Activated gamma-delta T cell treated with Interleukin-2 at 50 U/mL for 16 hours (primary cell): ENCODE measurements around the gene CD40.
"Not testable (repeated sequence)": the region's sequence is repeated elsewhere in the genome, so short reads cannot be mapped to it uniquely, and the experiment has no call there.

Source experiments
- DNase-seq: peaks from one replicate; pipeline ENCODE4 v3.0.0-alpha.2; 2020

CD40 gene

DNA sequence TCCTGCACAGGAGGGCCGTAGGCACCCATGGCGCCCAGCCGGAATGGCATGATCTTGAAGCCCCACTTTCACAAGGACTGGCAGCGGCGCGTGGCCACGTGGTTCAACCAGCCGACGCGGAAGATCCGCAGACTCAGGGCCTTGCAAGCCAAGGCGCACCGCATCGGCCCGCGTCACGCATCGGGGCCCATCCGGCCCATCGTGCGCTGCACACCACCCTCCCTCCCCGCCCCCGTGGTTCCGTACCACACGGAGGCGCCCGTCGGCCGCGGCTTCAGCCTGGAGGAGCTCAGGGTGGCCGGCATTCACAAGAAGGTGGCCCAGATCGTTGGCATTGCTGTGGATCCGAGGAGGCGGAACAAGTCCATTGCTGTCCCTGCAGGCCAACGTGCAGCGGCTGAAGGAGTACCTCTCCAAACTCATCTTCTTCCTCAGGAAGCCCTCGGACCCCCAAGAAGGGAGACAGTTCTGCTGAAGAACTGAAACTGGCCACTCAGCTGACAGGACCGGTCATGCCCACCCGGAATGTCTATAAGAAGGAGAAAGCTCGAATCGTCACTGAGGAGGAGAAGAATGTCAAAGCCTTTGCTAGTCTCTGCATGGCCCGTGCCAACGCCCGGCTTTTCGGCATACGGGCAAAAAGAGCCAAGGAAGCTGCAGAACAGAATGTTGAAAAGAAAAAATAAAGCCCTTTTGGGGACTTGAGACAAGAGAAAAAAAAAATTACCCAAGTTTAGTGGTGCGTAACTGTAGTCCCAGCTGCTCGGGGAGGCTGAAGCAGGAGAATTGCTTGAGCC is 18.4 kb upstream of the CD40 start:
- DNase-seq, result no peak

DNA sequence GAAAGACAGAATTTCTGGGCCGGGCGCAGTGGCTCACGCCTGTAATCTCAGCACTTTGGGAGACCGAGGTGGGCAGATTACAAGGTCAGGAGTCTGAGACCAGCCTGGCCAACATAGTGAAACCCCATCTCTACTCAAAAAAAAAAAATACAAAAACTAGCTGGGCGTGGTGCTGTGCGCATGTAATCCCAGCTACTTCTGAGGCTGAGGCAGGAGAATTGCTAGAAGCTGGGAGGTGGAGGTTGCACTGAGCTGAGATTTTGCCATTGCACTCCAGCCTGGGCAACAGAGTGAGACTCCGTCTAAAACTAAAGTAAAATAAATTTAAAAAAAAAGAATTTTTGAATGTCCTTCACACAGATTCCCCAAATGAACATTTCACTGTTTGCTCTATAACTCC is 17.7 kb upstream of the CD40 start:
- DNase-seq, result not testable (repeated sequence)

DNA sequence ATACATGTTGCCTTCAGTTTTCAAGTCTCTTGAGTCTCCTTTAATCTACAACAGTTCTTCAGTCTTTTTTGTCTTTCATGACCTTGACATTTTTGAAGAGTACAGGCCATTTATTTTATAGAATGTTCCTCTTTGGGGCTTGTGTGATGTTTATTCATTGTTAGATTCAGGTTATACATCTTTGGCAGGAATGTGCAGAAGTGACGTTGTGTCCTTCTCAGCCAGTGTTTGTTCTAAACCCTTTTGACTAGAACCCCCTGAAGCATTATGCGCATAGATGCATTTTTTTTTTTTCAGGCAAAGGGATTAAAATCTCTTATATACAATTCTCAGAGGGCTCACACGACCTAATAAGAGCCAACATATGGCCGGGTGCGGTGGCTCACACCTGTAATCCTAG is 17.1 kb upstream of the CD40 start:
- DNase-seq, result no peak

DNA sequence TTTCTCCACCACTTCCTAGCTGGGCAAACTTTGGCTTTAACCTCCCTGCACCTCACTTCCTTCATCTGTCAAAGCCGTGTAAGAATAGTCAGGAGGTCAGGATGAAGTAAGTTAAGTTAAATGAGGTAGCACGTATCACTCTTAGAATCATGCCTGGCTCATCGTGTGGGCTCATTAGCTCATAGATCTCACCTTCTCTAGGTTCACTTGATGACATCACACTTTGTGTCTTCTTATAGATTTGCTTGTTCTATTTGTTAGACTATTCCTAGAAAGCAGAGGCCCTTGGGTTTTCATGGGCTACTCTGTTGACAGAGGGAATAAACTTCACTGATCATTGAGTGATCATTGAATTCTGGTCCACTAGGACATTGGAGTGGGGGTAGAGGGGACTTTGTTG is 16.2 kb upstream of the CD40 start:
- no peak for DNase-seq

DNA sequence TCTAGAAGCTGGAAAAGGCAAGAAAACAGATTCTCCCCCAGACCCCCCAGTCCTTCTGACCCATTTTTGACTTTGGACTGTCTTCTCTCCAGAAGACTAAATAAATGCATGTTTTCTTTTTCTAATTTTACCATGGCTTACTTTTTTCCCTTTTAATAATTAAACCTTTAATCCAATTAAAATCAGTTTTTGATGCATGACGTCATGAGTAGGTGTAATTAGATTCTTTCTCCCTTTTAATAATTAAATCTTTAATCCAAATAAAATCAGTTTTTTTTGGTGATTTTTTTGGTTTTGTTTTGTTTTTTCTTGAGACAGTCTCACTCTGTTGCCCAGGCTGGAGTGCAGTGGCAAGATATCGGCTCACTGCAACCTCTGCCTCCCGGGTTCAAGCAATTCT is 15.2 kb upstream of the CD40 start:
- no peak for DNase-seq

DNA sequence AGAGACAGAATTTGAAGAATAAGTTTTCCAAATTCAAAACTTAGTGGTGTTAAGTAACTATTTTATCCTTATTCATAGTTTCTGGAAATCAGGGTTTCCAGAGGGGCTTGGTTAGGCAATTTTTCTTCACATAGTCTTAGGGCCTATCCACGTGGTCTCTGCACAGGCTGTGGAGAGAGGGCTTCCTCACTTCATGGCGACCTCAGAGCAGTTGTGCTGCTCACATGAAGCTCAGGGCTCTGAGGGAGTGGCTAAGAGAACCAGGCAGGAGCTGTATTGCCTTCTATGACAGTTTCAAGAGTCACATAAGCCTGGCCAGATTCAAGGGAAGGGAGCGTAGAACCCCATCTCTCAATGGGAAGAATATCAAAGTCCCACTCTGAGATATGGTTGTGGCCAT is 13.9 kb upstream of the CD40 start:
- DNase-seq, result no peak

DNA sequence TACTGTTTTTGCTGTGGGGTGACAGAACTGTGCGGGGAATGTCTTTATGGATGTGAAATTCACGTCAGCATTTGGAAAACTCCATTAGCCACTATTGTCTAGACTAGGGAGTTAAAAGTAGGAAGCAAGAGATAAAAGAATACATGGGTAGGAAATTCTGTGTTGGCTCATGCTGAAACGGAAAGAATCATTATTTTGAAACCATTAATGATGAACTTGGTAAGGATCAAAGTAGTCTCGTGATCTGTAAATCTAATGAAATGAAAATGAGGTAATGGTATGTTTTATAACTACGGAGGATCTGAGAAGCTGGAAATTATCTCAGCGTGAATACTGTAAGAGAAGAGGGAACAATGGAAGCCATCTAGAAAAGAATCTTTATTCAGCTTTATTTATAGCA is 11.1 kb upstream of the CD40 start:
- DNase-seq, result no peak

DNA sequence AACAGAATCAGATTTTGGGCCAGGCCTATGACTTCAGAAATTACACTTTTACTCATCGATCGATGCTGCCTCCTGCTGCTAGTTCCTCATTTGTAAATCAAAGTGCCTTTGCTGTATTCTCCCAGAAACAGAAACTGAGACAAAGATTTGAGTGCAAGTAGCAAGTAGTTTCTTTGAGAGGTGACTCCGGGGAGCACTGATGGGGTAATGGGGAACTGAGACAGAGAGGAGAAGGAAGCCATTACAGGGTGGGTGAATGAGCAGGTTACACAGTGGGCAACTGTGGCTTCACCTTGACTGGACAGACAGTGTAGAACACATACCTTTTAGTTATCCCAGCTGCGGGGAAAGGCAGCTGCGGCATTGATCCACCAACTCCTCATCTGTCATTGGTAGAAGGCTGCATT is 9.7 kb upstream of the CD40 start:
- no peak for DNase-seq

DNA sequence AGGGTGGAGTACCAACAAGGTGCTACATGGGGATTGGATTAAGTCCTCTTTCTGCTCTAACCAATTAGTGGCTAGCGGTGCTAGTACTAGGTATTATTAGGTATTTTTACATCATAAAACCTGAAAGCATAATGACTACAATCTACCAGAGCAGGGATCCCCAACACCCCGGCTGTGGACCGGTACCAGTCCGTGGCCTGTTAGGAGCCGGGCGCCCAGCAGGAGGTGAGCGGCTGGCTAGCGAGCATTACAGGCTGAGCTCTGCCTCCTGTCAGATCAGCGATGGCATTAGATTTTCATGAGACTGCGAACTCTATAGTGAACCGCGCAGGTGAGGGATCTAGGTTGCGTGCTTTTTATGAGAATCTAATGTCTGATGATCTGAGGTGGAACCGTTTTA is 9.1 kb upstream of the CD40 start:
- DNase-seq, result no peak

DNA sequence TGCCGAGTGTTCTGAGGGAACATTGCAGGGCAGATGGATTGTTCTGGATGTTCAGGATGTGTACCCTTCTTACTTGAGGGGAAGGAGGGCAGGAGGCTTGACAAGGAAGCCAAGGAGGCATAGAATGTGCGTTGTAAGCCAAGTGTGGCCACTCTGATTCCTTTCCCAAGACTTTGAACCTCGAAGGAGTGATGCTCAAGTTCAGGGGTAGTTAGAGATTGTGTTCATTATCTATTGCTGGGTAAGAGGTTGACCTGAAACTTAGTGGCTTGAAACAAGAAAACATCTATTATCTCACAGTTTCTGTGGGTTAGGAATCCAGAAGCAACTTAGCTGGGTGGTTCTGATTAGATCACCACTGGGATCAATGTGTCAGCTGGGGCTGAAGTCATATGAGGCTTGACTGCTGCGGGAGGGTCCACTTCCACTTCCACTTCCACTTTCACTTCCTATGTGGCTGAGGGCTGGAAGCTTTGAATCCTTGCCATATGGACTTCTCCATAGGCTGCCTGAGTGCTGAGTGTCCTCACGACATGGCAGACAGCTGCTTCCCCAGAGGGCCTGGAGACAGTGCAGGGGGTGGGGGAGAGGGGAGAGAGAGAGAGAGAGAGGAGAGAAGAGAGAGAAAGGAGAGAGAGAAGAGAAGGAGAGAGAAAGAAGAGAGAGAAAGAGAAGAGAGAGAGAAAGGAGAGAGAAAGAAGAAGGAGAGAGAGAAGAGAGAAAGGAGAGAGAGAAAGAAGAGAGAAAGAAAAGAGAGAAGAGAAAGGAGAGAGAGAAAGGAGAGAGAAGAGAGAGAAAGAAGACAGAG is 6.9 kb upstream of the CD40 start:
- no peak for DNase-seq

DNA sequence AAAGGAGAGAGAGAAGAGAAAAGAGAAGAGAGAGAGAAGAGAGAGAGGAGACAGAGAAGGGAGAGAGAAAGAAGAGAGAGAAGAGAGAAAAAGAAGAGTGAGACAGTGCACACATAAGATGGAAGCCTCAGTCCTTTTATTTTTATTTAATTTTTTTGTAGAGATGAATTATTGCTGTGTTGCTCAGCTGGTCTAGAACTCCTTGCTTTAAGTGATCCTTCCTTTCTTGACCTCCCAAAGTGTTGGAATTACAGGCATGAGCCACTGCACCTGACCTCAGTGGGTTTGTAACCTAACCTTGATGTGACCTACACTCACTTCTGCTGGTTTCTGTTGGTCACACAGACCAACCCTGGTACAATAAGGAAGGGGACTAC is 6.3 kb upstream of the CD40 start:
- DNase-seq, result no peak

DNA sequence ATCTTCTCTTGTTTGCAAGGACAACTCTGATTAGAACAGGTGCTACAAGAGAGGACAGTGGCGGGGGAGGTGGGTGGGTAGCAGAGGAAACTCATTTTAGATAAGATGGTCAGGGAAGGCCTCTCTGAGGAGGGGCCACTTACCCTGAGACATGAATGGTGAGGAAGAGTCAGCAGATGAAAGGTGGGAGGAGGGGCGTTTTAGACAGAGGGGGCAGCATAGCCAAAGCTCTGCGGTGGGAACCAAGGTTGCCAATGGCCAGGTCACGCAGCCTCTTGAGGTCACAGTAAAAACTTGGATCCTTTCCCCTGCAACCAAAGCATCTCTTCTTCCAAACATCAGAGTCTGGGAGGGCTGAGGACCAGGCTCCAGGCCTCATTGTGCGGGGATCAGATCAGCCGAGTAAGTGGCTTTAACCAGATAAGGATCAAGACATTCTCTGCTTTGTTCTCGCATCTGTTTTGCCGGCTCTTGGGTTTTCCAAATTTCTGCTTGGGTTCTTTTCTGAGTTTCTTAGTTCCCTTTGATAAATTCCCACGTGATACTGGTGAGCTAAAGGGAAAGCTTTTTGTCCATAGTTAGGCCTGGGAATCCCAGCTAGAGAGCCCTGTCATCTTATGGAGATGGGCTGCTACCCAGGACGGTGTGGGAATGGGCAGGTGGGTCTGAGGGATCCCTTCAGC is 5.5 kb upstream of the CD40 start:
- no peak for DNase-seq

DNA sequence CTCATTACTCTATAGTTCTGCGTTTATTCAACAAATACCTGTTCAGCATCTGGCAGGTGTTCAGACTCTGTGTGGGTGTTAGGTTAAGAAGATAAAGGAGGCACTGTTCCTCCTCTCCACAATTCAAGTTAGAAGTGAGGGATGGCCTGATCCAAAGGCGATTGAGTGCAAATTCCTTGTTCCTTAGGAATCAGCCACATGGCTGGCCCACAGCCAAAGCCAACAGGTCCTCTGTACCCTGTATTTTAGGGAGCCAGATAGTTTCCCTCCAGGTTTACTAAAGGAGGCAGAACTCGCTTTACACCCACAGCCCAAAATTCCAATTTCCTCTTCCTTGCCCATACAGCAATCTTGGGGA is 5.0 kb upstream of the CD40 start:
- DNase-seq, result no peak

DNA sequence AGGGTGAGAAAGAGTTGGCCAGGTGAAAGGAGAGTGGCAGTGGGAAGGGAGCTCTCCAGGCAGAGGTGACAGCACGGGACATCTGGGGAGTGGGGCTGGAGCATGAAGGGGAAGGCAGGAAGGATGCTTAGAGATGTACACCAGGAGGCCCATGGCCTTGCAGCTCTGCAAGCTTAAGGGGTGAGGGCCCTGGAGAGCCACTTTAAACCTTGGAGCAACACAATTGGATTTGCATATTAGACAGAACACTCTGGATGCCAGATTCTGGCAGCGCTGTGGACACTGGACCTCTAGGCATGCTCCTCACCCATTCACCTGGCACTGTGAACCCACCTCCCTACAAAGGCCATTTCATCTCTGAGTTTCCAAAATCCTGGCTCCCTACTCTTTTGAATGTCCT is 3.7 kb upstream of the CD40 start:
- DNase-seq, result no peak

DNA sequence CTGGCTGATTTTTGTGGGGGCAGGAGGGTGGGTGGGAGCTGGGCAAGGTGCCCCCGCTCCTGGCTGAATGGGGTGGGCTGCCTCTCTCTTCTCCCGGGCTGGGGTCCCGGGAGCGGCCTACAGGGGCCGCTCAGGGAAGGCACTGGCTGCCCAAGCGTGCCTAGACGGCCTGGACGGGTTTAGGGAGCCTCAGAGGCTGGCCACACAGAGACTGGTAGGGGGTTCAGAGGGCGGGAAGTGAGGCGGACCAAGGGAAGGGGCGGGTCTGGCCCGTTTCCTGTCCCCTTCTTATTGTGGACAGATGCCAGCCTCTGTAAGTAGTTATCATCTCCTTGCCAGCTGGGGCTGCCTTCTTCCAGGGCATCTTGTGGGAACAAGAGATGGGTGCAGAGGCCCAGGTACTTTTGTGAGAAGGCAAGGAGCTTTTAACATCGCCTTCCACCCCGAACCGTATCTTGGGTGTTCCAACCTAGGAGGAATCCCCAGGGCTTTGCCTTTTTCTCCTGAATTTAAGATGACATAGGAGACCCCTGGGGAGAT is 437 bp downstream of the CD40 start:
- no peak for DNase-seq

DNA sequence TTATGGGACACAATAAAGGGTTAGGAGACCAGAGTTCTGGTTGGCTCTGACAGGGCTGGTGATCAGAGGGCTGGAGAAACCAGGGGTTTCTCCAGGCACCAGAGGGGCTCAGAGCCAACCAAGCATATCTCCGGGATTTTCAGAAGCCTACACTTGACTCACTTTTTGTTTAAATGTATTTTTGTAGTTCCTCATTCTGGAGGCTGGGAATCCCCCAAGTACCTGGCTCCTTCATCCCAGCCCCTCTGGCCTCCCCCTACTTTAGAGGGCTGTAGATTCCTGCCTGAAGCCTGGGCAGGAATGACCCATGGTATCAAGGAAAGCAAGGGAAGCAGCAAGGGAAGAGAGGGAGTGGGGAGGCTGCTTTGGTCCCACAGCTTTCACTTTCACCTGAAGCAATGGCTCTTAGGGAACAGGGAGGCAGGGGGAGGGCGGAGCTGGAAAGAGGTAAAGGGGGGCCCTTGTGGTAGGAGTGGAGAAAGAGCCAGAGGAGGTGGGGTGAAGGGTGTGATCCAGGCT is 973 bp downstream of the CD40 start:
- no peak for DNase-seq

DNA sequence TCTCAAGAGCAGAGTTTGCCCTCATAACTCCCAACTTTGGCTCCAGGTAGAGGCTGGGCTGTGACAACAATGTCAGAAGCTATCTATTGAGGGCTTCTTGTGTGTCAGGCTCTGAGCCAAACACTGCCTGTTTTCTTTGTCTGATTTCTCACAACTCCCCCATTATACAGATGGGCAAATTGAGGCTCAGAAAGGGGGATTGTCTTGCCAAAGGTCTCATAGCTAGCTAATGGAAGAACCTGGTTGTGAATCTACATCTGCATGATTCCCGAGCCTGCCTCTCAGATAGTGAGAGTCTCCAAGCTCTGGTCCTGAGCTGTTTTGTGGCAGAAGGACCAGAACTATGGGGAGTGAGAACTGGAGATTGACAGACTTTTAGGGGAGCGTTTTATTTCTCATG is 1.4 kb downstream of the CD40 start:
- DNase-seq, result no peak

DNA sequence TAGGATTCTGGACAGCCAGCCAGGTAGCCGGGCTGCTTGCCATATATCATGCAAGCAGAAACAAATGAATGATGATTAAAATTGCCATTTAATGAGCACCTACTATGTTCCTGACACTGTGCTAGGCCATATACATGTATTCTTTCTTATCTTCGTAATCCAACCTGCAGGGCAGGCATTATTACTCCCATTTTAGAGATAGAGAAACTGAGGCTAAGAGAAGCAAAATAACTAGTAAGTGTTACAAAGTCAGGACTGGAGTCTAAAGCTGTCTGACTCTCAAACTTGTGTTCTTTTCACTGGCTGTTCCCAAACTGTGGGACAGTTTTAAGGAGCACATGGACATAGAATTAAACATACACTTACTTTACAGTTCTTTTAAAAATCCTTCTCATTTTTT is 2.0 kb downstream of the CD40 start:
- no peak for DNase-seq

DNA sequence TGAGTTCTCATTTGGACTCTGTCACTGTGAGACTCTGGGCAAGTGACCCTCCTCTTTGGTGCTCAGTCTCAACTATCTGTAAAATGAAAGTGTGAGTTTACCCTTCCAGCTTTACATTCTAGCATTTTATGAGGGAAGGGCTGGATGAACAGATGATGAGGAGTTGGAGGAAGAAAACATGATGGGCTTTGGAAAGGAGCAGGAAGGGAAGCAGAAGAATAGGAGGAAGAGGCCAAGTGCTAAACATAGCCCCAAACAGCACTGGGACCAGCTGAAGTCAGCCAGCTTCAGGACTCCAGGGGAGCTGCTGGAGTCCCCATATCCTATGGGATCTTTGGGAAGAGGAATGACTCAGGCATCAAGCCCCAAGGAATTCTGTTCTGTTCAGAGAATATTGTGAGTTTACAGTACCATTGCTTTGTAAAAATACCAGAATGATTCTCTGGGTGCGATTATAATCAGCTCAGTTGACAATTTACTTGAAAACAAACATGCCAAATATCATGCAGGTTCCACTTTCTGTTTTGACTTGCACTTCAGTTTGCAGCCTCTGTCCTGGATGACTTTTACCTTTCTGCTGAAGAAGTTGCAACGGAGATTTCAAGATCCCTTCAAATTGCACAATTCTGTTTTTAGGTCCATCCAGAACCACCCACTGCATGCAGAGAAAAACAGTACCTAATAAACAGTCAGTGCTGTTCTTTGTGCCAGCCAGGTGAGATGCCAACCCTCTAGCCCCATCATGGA is 3.2 kb downstream of the CD40 start:
- no peak for DNase-seq

DNA sequence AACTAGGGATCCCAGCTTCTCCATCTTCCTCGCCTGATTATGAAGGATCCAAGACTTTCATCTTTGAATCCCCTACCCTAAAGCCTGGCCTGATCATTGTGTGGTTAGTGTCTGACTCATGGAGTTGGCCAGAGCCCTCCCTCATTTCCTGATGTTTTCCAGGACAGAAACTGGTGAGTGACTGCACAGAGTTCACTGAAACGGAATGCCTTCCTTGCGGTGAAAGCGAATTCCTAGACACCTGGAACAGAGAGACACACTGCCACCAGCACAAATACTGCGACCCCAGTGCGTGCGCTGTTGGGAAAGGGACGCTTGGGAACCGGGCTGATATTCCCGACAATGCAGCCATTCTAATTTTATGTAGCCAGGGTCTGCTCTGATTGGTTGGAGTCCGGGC is 4.0 kb downstream of the CD40 start:
- no peak for DNase-seq

DNA sequence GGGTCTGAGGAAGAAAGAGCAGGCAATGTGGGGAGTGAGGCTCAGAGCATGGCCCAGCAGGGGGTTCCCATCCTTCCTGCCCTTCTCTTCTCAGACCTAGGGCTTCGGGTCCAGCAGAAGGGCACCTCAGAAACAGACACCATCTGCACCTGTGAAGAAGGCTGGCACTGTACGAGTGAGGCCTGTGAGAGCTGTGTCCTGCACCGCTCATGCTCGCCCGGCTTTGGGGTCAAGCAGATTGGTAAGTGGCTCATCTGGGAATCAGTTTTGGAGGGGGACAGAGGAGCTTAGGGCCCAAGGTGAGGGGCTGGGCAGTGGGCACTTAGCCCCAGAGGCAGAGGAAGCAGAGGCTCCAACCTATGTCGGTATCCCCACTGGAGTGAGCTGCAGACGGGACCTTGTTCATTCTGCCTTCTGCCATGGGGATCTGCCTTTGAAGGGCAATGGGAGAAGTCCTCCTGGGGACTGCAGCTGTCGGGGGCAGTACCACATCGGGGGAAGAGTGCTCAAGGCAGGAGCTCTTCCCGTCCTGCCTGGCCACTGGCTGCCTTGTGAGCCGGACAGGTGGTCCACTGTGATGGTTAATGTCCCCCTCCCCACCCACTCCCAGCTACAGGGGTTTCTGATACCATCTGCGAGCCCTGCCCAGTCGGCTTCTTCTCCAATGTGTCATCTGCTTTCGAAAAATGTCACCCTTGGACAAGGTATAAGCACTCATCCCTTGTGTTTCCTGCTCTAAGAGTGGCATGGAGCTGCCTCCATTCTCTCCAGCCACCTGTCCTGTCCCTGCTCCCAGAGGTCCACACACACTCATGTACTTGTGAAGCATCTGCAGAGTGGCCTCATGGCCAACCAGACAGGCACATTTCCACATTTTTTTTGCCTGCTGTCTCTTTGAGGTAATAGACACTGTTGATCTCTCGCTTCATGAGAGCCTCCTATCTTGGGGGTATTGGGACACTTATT is 4.7 kb downstream of the CD40 start:
- no peak for DNase-seq
